Measurements from ENCODE around the gene ACRBP.
"Not testable (repeated sequence)": the region's sequence is repeated elsewhere in the genome, so short reads cannot be mapped to it uniquely, and the experiment has no call there.

The ACRBP gene

GRCh38 chr12:6614513-6615172 is 32.6 kb downstream of the ACRBP start:
- DNase-seq (ENCODE audit: low spot score): peak; percentile 52

- peak; percentile 98 for DNase-seq (ENCODE audit: low spot score)
These were observed 33.3 kb downstream of the ACRBP start for GRCh38 chr12:6613776-6614512.

- peak; percentile 81 for DNase-seq (ENCODE audit: low spot score)
These were observed 34.0 kb downstream of the ACRBP start for GRCh38 chr12:6613015-6613775.

- no peak for DNase-seq (ENCODE audit: low spot score)
These were observed 34.6 kb downstream of the ACRBP start for GRCh38 chr12:6612652-6613014.

- DNase-seq (ENCODE audit: low spot score): peak; percentile 51
These were observed 35.0 kb downstream of the ACRBP start for GRCh38 chr12:6612247-6612646.

- no peak for DNase-seq (ENCODE audit: low spot score)
These were observed 38.5 kb downstream of the ACRBP start for GRCh38 chr12:6608592-6609281.

GRCh38 chr12:6607751-6608591 is 39.3 kb downstream of the ACRBP start:
- DNase-seq (ENCODE audit: low spot score): peak; percentile 61

GRCh38 chr12:6606331-6607131 is 40.7 kb downstream of the ACRBP start:
- DNase-seq (ENCODE audit: low spot score): no peak

GRCh38 chr12:6605421-6606330 is 41.6 kb downstream of the ACRBP start:
- peak; percentile 74 for DNase-seq (ENCODE audit: low spot score)

- no peak for DNase-seq (ENCODE audit: low spot score)
These were observed 42.8 kb downstream of the ACRBP start for GRCh38 chr12:6604259-6605029.

- DNase-seq (ENCODE audit: low spot score): peak; percentile 58
These were observed 44.1 kb downstream of the ACRBP start for GRCh38 chr12:6603095-6603567.

GRCh38 chr12:6602526-6602925 is 44.7 kb downstream of the ACRBP start:
- DNase-seq (ENCODE audit: low spot score): no peak

- DNase-seq (ENCODE audit: low spot score): not testable (repeated sequence)
These were observed 51.6 kb downstream of the ACRBP start for GRCh38 chr12:6595673-6596072.

- no peak for DNase-seq (ENCODE audit: low spot score)
These were observed 55.1 kb downstream of the ACRBP start for GRCh38 chr12:6592087-6592486.

Measured in ecto neural progenitor cell (in vitro differentiated cells).